ENCODE results near the gene TAF4. TPM values are rescaled to one million over a fixed set of nuclear protein-coding genes. Genes with fewer than 3 reads are reported as not detected.
A peak's percentile ranks its signal among the peaks of the same experiment; 100 is the strongest.

Gene TAF4
- total and polyA plus RNA-seq, 3 experiments from 2014 or later: 1.4 to 21.0 (median 20.5) TPM

DNA sequence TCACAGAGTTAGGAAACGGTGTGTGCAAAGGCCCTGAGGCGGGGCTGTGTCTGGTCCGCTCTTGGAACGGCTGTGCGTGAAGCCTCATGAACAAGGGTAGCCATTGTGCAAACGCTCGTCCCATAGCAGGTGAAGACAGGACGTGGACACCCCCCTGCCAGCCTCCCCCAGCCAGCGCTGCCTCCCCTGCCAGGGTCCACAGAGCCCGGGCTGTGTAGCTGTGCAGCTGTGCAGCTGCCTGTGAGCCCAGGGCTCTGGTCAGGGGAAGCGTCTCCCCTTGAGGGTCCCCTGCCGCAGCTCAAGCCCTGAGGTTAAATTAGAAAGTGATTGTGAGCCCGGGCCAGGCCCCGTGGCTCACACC, 139.4 kb downstream of the TAF4 start:
- Histone ChIP-seq H3K4me3 (ENCODE audit: low read length) (no peak overlapping the region), H3K4me1 (ENCODE audit: insufficient read depth, low read length) (no peaks in the 10 kb centered on the region), H3K27me3 (ENCODE audit: insufficient read depth, low read length, poor library complexity, severe bottlenecking) (no peaks in the 10 kb centered on the region), H3K9me3 (ENCODE audit: low read length) (no peaks in the 10 kb centered on the region), H3K36me3 (ENCODE audit: insufficient read depth, low read length) (no peaks in the 10 kb centered on the region), H3K27ac (ENCODE audit: low read depth, low read length) (no peak overlapping the region)
- Mint-ChIP-seq H3K4me1 (no peaks in the 10 kb centered on the region), H3K36me3 (no peaks in the 10 kb centered on the region), H3K9me3 (peaks cover 0 to 2% (median 0%) of the 10 kb centered on the region in 5 donors), H3K27ac (no peak overlapping the region), H3K4me3 (no peak overlapping the region), H3K27me3 (no peaks in the 10 kb centered on the region)
- ChIA-PET CTCF (no interaction called here), POLR2A (no interaction called here)
- DNase-seq: peak in 1 of 5 donors; percentile 23

- Histone ChIP-seq H3K27ac (ENCODE audit: low read depth, low read length) (no peak overlapping the region), H3K4me1 (ENCODE audit: insufficient read depth, low read length) (no peaks in the 10 kb centered on the region), H3K36me3 (ENCODE audit: insufficient read depth, low read length) (no peaks in the 10 kb centered on the region), H3K9me3 (ENCODE audit: low read length) (no peaks in the 10 kb centered on the region), H3K4me3 (ENCODE audit: low read length) (no peak overlapping the region), H3K27me3 (ENCODE audit: insufficient read depth, low read length, poor library complexity, severe bottlenecking) (no peaks in the 10 kb centered on the region)
- Mint-ChIP-seq H3K27ac (no peak overlapping the region), H3K4me1 (no peaks in the 10 kb centered on the region), H3K36me3 (no peaks in the 10 kb centered on the region), H3K4me3 (no peak overlapping the region), H3K9me3 (peaks cover 0 to 2% (median 0%) of the 10 kb centered on the region in 5 donors), H3K27me3 (no peaks in the 10 kb centered on the region)
- ChIA-PET POLR2A (no interaction called here), CTCF (no interaction called here)
- DNase-seq: peak in 1 of 5 donors; percentile 39
Observed at GRCh38 chr20:61925555-61926252, 140.0 kb downstream of the TAF4 start.

- H3K27me3 Mint-ChIP-seq: no peaks in the 10 kb centered on the region
Observed at GRCh38 chr20:61924858-61925554, 140.7 kb downstream of the TAF4 start.

More at GRCh38 chr20:61924858-61925554, 140.7 kb downstream of the TAF4 start:
- H3K9me3 Mint-ChIP-seq: peaks cover 0 to 2% (median 0%) of the 10 kb centered on the region in 5 donors
- peak in 1 of 5 donors; percentile 16 for DNase-seq
- H3K27ac ChIP-seq (ENCODE audit: low read depth, low read length): no peak overlapping the region
- no peak overlapping the region for H3K4me3 ChIP-seq (ENCODE audit: low read length)
- H3K27me3 ChIP-seq (ENCODE audit: insufficient read depth, low read length, poor library complexity, severe bottlenecking): no peaks in the 10 kb centered on the region
- POLR2A ChIA-PET: no interaction called here
- no peaks in the 10 kb centered on the region for H3K36me3 Mint-ChIP-seq
- no peaks in the 10 kb centered on the region for H3K4me1 Mint-ChIP-seq
- no peaks in the 10 kb centered on the region for H3K36me3 ChIP-seq (ENCODE audit: insufficient read depth, low read length)
- no peaks in the 10 kb centered on the region for H3K9me3 ChIP-seq (ENCODE audit: low read length)
- no peak overlapping the region for H3K4me3 Mint-ChIP-seq
- no peaks in the 10 kb centered on the region for H3K4me1 ChIP-seq (ENCODE audit: insufficient read depth, low read length)
- H3K27ac Mint-ChIP-seq: no peak overlapping the region
- CTCF ChIA-PET: no interaction called here

Other genes with a start within 250 kb of the TAF4 start
- 10 to 100 TPM; 35.8 to 36.4 TPM for gene LSM14B, start 56.6 kb upstream of the TAF4 start, total RNA-seq
- 1.1 TPM for gene LSM14B, start 56.6 kb upstream of the TAF4 start, polyA plus RNA-seq
- gene PSMA7, start 77.5 kb upstream of the TAF4 start, total RNA-seq: 100 to 1,000 TPM; 447 to 464 TPM
- 459 TPM for gene PSMA7, start 77.5 kb upstream of the TAF4 start, polyA plus RNA-seq
- 10 to 100 TPM; 16.9 to 18.5 TPM for gene SS18L1, start 77.9 kb upstream of the TAF4 start, total RNA-seq
- gene SS18L1, start 77.9 kb upstream of the TAF4 start, polyA plus RNA-seq: 0.86 TPM
- gene MTG2, start 117.1 kb upstream of the TAF4 start, total RNA-seq: 10 to 100 TPM; 44.6 to 45.9 TPM
- gene MTG2, start 117.1 kb upstream of the TAF4 start, polyA plus RNA-seq: 19.0 TPM
- gene HRH3, start 154.4 kb upstream of the TAF4 start, total RNA-seq: not detected
- gene HRH3, start 154.4 kb upstream of the TAF4 start, polyA plus RNA-seq: not detected
- gene OSBPL2, start 172.6 kb upstream of the TAF4 start, total RNA-seq: 10 to 100 TPM; 24.5 to 24.7 TPM
- gene OSBPL2, start 172.6 kb upstream of the TAF4 start, polyA plus RNA-seq: 24.6 TPM
- gene ADRM1, start 237.1 kb upstream of the TAF4 start, total RNA-seq: 100 to 1,000 TPM; 159 to 166 TPM
- gene ADRM1, start 237.1 kb upstream of the TAF4 start, polyA plus RNA-seq: 101 TPM

Measured in CD8-positive, alpha-beta memory T cell (primary cell).